HepG2 (cell line): ENCODE data around the gene GPC6. TPM values are rescaled to one million over a fixed set of nuclear protein-coding genes. Genes with fewer than 3 reads are reported as not detected.

ENCODE experiments used
- ATAC-seq: fragments of 200-7000 bp; cut with Tn5 transposase; 3 replicates; pipeline ENCODE4 v1.9.1; 2020; ENCODE audit warnings: mild to moderate bottlenecking, moderate library complexity
- BruUV-seq: library from RNA; stranded (reverse); fragments of 400-500 nt; replicated peaks from 2 replicates; lab custom pipeline; 2021; lab: Mats Ljungman, UMichigan
- CTCF ChIA-PET: fragments of 300-600 bp; formaldehyde crosslinking; extraction: SDS; loops from one replicate; lab custom pipeline; 2021; ENCODE audit warnings: low total read pairs, inconsistent platforms, low intra/inter-chr PET ratio; lab: Yijun Ruan, JAX
- POLR2A ChIA-PET: fragments of 350-600 bp; sonication (Branson Sonifier 250); formaldehyde crosslinking; loops from one replicate; lab custom pipeline; 2020; ENCODE audit warnings: antibody characterized with exemption, inconsistent platforms; lab: Yijun Ruan, JAX
- DNase-seq: peaks from one replicate; pipeline ENCODE4 v3.0.0-alpha.2; 2015; ENCODE audit warnings: low spot score
- FAIRE-seq: peaks from 3 replicates; lab custom pipeline; 2011; peaks lifted over from hg19 to GRCh38; lab: Jason Lieb, UNC
- H2AFZ ChIP-seq: one replicate; pipeline ENCODE4 v1.6.1; 2011; ENCODE audit warnings: low read length, inconsistent platforms
- H3K27ac ChIP-seq: fragments of 300-600 bp; 3 replicates; pipeline ENCODE4 v1.8.0; 2011; ENCODE audit warnings: mixed run types, mild to moderate bottlenecking, mixed read lengths, low read length, inconsistent platforms; ENCODE audit not compliant: insufficient read depth; ENCODE audit errors: extremely low read length
- H3K27me3 ChIP-seq, 2 experiments: fragments of 200-600 bp in 1 of 2; 2 replicates in 1 of 2; 3 replicates in 1 of 2; pipeline versions ENCODE4 v1.6.0 to v1.8.0; 2011; ENCODE audit warnings: low read length in 2 of 2, mild to moderate bottlenecking in 2 of 2, moderate library complexity in 2 of 2, inconsistent platforms in 1 of 2; ENCODE audit not compliant: insufficient read depth in 2 of 2, control insufficient read depth in 1 of 2
- H3K36me3 ChIP-seq, 2 experiments: fragments of 200-600 bp in 1 of 2; replicated peaks in 1 of 2; 2 replicates in 1 of 2; 3 replicates in 1 of 2; pipeline versions ENCODE4 v1.5.1 to v1.8.0; 2011; ENCODE audit warnings: low read length in 2 of 2, inconsistent platforms in 1 of 2; ENCODE audit not compliant: insufficient read depth in 2 of 2, control insufficient read depth in 1 of 2
- H3K4me1 ChIP-seq: 2 replicates; pipeline ENCODE4 v1.5.1; 2012; ENCODE audit warnings: low read length, inconsistent platforms; ENCODE audit not compliant: insufficient read depth
- H3K4me2 ChIP-seq: 2 replicates; pipeline ENCODE4 v1.6.0; 2011; ENCODE audit warnings: low read depth, low read length, inconsistent platforms
- H3K4me3 ChIP-seq, 3 experiments: fragments of 200-600 bp in 1 of 3; sonication (generic), shearing (Covaris generic) in 1 of 3; replicated peaks in 1 of 3; 2 replicates each; pipeline ENCODE4 v1.5.1; 2011 to 2016; ENCODE audit warnings: low read length in 3 of 3, inconsistent platforms in 2 of 3, low read depth in 2 of 3, mild to moderate bottlenecking in 2 of 3, control low read depth in 1 of 3, mixed read lengths in 1 of 3; ENCODE audit not compliant: insufficient read depth in 1 of 3
- H3K79me2 ChIP-seq: one replicate; pipeline ENCODE4 v1.6.1; 2011; ENCODE audit warnings: low read length, inconsistent platforms; ENCODE audit not compliant: insufficient read depth
- H3K9ac ChIP-seq: 2 replicates; pipeline ENCODE4 v1.6.0; 2011; ENCODE audit warnings: mild to moderate bottlenecking, low read depth, low read length, inconsistent platforms; ENCODE audit not compliant: insufficient read depth
- H3K9me3 ChIP-seq: 2 replicates; pipeline ENCODE4 v1.5.1; 2012; ENCODE audit warnings: mild to moderate bottlenecking, low read length
- H4K20me1 ChIP-seq: 2 replicates; pipeline ENCODE4 v1.6.0; 2011; ENCODE audit warnings: inconsistent platforms, mild to moderate bottlenecking, low read length, moderate library complexity; ENCODE audit not compliant: insufficient read depth
- HMGXB3 ChIP-seq: sonication (generic); formaldehyde crosslinking; IDR thresholded peaks from 2 replicates; pipeline ENCODE4 v1.4.0; 2020; ENCODE audit warnings: missing genetic modification reagents, borderline replicate concordance
- MYNN ChIP-seq: sonication (generic); formaldehyde crosslinking; IDR thresholded peaks from 2 replicates; pipeline ENCODE4 v1.4.0; 2020; ENCODE audit warnings: mild to moderate bottlenecking, low read depth, missing genetic modification reagents
- RNF219 ChIP-seq: sonication (generic); formaldehyde crosslinking; IDR thresholded peaks from 2 replicates; pipeline ENCODE4 v1.5.0; 2020; ENCODE audit warnings: mild to moderate bottlenecking, missing genetic modification reagents
- SMC3 ChIP-seq: IDR thresholded peaks from 2 replicates; pipeline ENCODE4 v1.6.1; 2011; ENCODE audit warnings: low read length, improper control_type of control experiment
- SOX13 ChIP-seq, 3 experiments: fragments of 450-650 bp in 1 of 3; sonication (generic) in 1 of 3; formaldehyde crosslinking in 1 of 3; IDR thresholded peaks in 2 of 3; conservative IDR thresholded peaks in 1 of 3; 2 replicates each; pipeline versions ENCODE4 v1.5.0 to v1.6.1; 2016 to 2020; ENCODE audit warnings: antibody characterized with exemption in 1 of 3, mild to moderate bottlenecking in 1 of 3, missing compliant biosample characterization in 1 of 3, missing genetic modification reagents in 1 of 3, moderate library complexity in 1 of 3
- SOX6 ChIP-seq, 2 experiments: fragments of 450-650 bp in 1 of 2; sonication (generic) in 1 of 2; formaldehyde crosslinking in 1 of 2; IDR thresholded peaks; 2 replicates each; pipeline versions ENCODE4 v1.4.0 to v1.6.1; 2017 to 2020; ENCODE audit warnings: antibody characterized with exemption in 1 of 2, mild to moderate bottlenecking in 1 of 2, missing genetic modification reagents in 1 of 2
- TFE3 ChIP-seq: IDR thresholded peaks from 2 replicates; pipeline ENCODE4 v1.6.1; 2016
- ZBTB20 ChIP-seq: sonication (generic); formaldehyde crosslinking; IDR thresholded peaks from 2 replicates; pipeline ENCODE4 v1.8.1; 2023; ENCODE audit warnings: missing genetic modification reagents, low read depth, mild to moderate bottlenecking, borderline replicate concordance
- ZMYM2 ChIP-seq: sonication (generic); formaldehyde crosslinking; IDR thresholded peaks from 2 replicates; pipeline ENCODE4 v1.8.0; 2022; ENCODE audit warnings: mild to moderate bottlenecking, missing genetic modification reagents
- ZNF12 ChIP-seq: sonication (generic); formaldehyde crosslinking; IDR thresholded peaks from 2 replicates; pipeline ENCODE4 v1.5.0; 2020; ENCODE audit warnings: missing genetic modification reagents
- ZNF564 ChIP-seq: sonication (generic); formaldehyde crosslinking; IDR thresholded peaks from 2 replicates; pipeline ENCODE4 v1.8.1; 2023; ENCODE audit warnings: mild to moderate bottlenecking, missing genetic modification reagents
- ZNF589 ChIP-seq: sonication (generic); formaldehyde crosslinking; conservative IDR thresholded peaks from 2 replicates; pipeline ENCODE4 v1.8.0; 2022; ENCODE audit warnings: mild to moderate bottlenecking, moderate library complexity, missing genetic modification reagents
- ZNF768 ChIP-seq: sonication (generic); formaldehyde crosslinking; IDR thresholded peaks from 2 replicates; pipeline ENCODE4 v1.4.0; 2020; ENCODE audit warnings: missing genetic modification reagents
- WGBS: methylation state at CpG from one replicate; pipeline ENCODE4 v1.1.6; 2017; ENCODE audit warnings: low lambda C conversion rate; 5-methylcytosine and 5-hydroxymethylcytosine counted together
- in situ Hi-C: cut with HindIII; loops from 2 replicates; pipeline ENCODE4 v1.10.0; 2017; ENCODE audit warnings: low pct_unique_long_range_greater_than_20kb; ENCODE audit not compliant: extremely low pct_ligation_motif_present
- intact Hi-C: fragments of 100-400 bp; cut with micrococcal nuclease; formaldehyde crosslinking; loops from one replicate; pipeline ENCODE4 v1.10.0; 2022; ENCODE audit not compliant: unreplicated experiment
- polyA plus RNA-seq, 8 experiments: library from polyadenylated mRNA; depleted of rRNA in 3 of 8; stranded (reverse) in 7 of 8; unstranded in 1 of 8; fragments of >200 nt; fragmentation: Illumina TruSeq in 4 of 8; extraction: Trizol in 4 of 8; gene quantifications; 2 replicates each; pipeline versions ENCODE4 v1.2.1 to v1.2.3, GENCODE V29; 2011 to 2016; ENCODE audit warnings: low read depth in 4 of 8, missing spikeins in 1 of 8, mixed read lengths in 1 of 8; ENCODE audit not compliant: insufficient read depth in 1 of 8
- total RNA-seq, 5 experiments: library from RNA; depleted of rRNA; stranded (reverse); fragments of >200 nt; fragmentation: Illumina TruSeq; extraction: Trizol; gene quantifications; 2 replicates each; pipeline ENCODE4 v1.2.3, GENCODE V29; 2016; ENCODE audit warnings: low read depth in 1 of 5

The GPC6 gene
- total and polyA plus RNA-seq, 2 of the 13 experiments (the other 11 are each of a cell fraction or from before 2014, with no cell fraction given): 24.5 to 33.9 TPM

- BruUV-seq: no TSS peak
- Histone ChIP-seq H3K36me3 (no peaks in the 10 kb centered on the region), H3K79me2 (no peaks in the 10 kb centered on the region), H4K20me1 (no peaks in the 10 kb centered on the region), H3K4me3 (no peak overlapping the region), H3K27me3 (no peaks in the 10 kb centered on the region), H2AFZ (no peak overlapping the region), H3K4me1 (no peaks in the 10 kb centered on the region), H3K9ac (no peak overlapping the region), H3K4me2 (no peak overlapping the region), H3K27ac (no peak overlapping the region), H3K9me3 (no peaks in the 10 kb centered on the region)
- in situ Hi-C loops: no loop called here
- ChIA-PET POLR2A (no interaction called here), CTCF (no interaction called here)
- ATAC-seq (no peak), FAIRE-seq (no peak), DNase-seq (no peak)
- 99% methylated on average over 2 of the region's 2 CpGs for WGBS
- intact Hi-C loops: no loop called here
- no peak for TF ChIP-seq RNF219
- TF ChIP-seq ZNF12 (CRISPR knock-in tag): no peak
- TF ChIP-seq ZNF564 (CRISPR knock-in tag): no peak
- no peak for TF ChIP-seq ZBTB20
- TF ChIP-seq SOX13 (IDR thresholded peaks at IDR 0.05): no peak
- TF ChIP-seq SOX13 (CRISPR knock-in tag; conservative IDR thresholded peaks at IDR 0.05 in 1 of 2, IDR thresholded peaks at IDR 0.05 in 1 of 2): no peak
- TF ChIP-seq ZNF589 (CRISPR knock-in tag): no peak
- no peak for TF ChIP-seq ZMYM2
- TF ChIP-seq TFE3 (CRISPR knock-in tag): no peak
- no peak for TF ChIP-seq MYNN (CRISPR knock-in tag)
- no peak for TF ChIP-seq ZNF768 (CRISPR knock-in tag)
- no peak for TF ChIP-seq SMC3
- no peak for TF ChIP-seq SOX6 (IDR thresholded peaks at IDR 0.05)
- TF ChIP-seq SOX6 (CRISPR knock-in tag; IDR thresholded peaks at IDR 0.05): no peak
- no peak for TF ChIP-seq HMGXB3 (CRISPR knock-in tag)
These were observed 397.7 kb downstream of the GPC6 start for GRCh38 chr13:93624311-93624777.
